Loucy (cell line): Measurements from ENCODE around the gene MARK3.

Experiments
- H2AFZ ChIP-seq: fragments of 200-600 bp; sonication (generic); 2 replicates; pipeline ENCODE4 v1.6.0; 2016; ENCODE audit warnings: antibody characterized with exemption, mild to moderate bottlenecking, low read length, moderate library complexity
- H3F3A ChIP-seq: fragments of 200-600 bp; 2 replicates; pipeline ENCODE4 v1.6.0; 2016; ENCODE audit warnings: antibody characterized with exemption, low read depth, mild to moderate bottlenecking
- H3K27me3 ChIP-seq: fragments of 200-600 bp; sonication (generic); 2 replicates; pipeline ENCODE4 v1.6.1; 2014; ENCODE audit warnings: low read length, mild to moderate bottlenecking; ENCODE audit not compliant: insufficient read depth, poor library complexity, severe bottlenecking
- H3K36me3 ChIP-seq: fragments of 200-600 bp; sonication (generic); 2 replicates; pipeline ENCODE4 v1.6.1; 2016; ENCODE audit warnings: low read length; ENCODE audit not compliant: insufficient read depth
- H3K4me1 ChIP-seq: fragments of 200-600 bp; sonication (generic); 2 replicates; pipeline ENCODE4 v1.5.1; 2014; ENCODE audit warnings: low read length, mild to moderate bottlenecking; ENCODE audit not compliant: insufficient read depth, poor library complexity, severe bottlenecking
- H3K4me2 ChIP-seq: fragments of 200-600 bp; sonication (generic); 2 replicates; pipeline ENCODE4 v1.6.0; 2014; ENCODE audit warnings: antibody characterized with exemption, low read length, low read depth, mild to moderate bottlenecking; ENCODE audit not compliant: poor library complexity, severe bottlenecking
- H3K4me3 ChIP-seq: fragments of 200-600 bp; sonication (generic); 2 replicates; pipeline ENCODE4 v1.5.1; 2014; ENCODE audit warnings: low read length, mild to moderate bottlenecking, mixed read lengths; ENCODE audit not compliant: poor library complexity, severe bottlenecking
- H3K79me2 ChIP-seq: fragments of 200-600 bp; sonication (generic); 2 replicates; pipeline ENCODE4 v1.6.1; 2014; ENCODE audit warnings: low read length; ENCODE audit not compliant: insufficient read depth
- H3K9ac ChIP-seq: fragments of 200-600 bp; sonication (generic); 2 replicates; pipeline ENCODE4 v1.6.0; 2014; ENCODE audit warnings: mild to moderate bottlenecking, low read depth, low read length, moderate library complexity; ENCODE audit not compliant: poor library complexity, severe bottlenecking
- H3K9me2 ChIP-seq: fragments of 200-600 bp; sonication (generic); replicated peaks from 2 replicates; pipeline ENCODE4 v1.6.1; 2016; ENCODE audit warnings: low read depth, low read length, mixed read lengths
- H3K9me3 ChIP-seq: fragments of 200-600 bp; sonication (generic); 2 replicates; pipeline ENCODE4 v1.6.1; 2014; ENCODE audit warnings: mild to moderate bottlenecking, antibody characterized with exemption, low read length, low read depth; ENCODE audit not compliant: insufficient read depth
- H4K20me1 ChIP-seq: fragments of 200-600 bp; sonication (generic); 2 replicates; pipeline ENCODE4 v1.6.0; 2014; ENCODE audit warnings: antibody characterized with exemption, low read length, mild to moderate bottlenecking; ENCODE audit not compliant: insufficient read depth, poor library complexity, severe bottlenecking
- CTCF ChIP-seq: fragments of 200-600 bp; sonication (generic); conservative IDR thresholded peaks from 2 replicates; pipeline ENCODE4 v1.5.1; 2014; ENCODE audit warnings: mild to moderate bottlenecking, antibody characterized with exemption, low read length
- EZH2phosphoT487 ChIP-seq: fragments of 200-600 bp; IDR thresholded peaks from 2 replicates; pipeline ENCODE4 v1.6.1; 2018; ENCODE audit warnings: antibody characterized with exemption, mild to moderate bottlenecking, moderate library complexity, borderline replicate concordance

Gene MARK3

GRCh38 chr14:103526914-103527248, 141.7 kb downstream of the MARK3 start:
- Histone ChIP-seq H2AFZ (no peak overlapping the region), H3K36me3 (no peaks in the 10 kb centered on the region), H3K4me2 (no peak overlapping the region), H4K20me1 (peaks cover 11% of the 10 kb centered on the region), H3K27me3 (no peaks in the 10 kb centered on the region), H3K4me3 (no peak overlapping the region), H3K9ac (no peak overlapping the region), H3K9me3 (no peaks in the 10 kb centered on the region), H3K9me2 (no peaks in the 10 kb centered on the region), H3K4me1 (peaks cover 13% of the 10 kb centered on the region), H3K79me2 (peaks cover 31% of the 10 kb centered on the region; the same call in 1 of the 2 replicates), H3F3A (no peaks in the 10 kb centered on the region)
- no peak for TF ChIP-seq CTCF
- no peak for TF ChIP-seq EZH2phosphoT487

DNA sequence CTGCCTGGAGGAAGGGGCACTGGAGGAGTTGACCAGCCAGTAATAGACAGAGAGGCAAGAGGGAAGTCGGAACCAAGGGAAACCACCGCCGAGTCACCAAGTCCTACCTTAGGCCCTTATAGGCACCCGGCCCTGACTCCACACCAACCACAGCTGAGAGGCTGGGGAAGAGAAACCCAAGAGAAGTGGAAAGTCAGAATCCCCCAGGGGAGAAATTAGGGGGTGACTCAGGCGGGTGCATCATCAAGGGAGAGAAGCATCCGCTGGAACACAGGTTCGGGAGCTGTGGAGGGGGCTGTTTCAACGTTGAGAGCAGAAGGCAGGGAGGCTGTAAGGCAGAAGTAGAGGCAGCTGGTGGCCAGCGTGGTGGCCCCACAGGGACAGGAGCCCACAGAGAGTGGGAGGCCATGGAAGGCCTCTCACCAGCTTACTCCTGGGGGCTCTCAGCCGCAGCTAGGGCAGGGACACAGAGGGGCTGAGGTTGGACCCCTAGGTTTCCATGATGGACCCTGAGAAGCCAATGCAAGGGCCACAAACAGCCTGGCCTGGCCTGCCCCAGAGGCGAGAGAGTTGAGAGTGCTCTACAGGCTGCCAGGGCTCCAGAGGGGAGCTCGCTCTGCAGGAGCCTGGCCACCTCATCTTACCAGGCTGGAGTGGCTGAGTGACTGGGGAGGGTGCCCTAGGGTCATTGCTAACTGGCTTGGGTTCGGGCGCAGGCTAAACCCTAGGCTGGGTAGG, 142.4 kb downstream of the MARK3 start:
- Histone ChIP-seq H3K4me3 (peak overlapping the region; percentile 90), H3K4me2 (peak overlapping the region; percentile 79), H3K27me3 (no peaks in the 10 kb centered on the region), H3K9me3 (no peaks in the 10 kb centered on the region), H3K9me2 (no peaks in the 10 kb centered on the region), H3K79me2 (peaks cover 31% of the 10 kb centered on the region; the same call in 1 of the 2 replicates), H3K36me3 (no peaks in the 10 kb centered on the region), H3F3A (no peaks in the 10 kb centered on the region), H3K9ac (peak overlapping the region; percentile 83), H4K20me1 (peaks cover 11% of the 10 kb centered on the region), H2AFZ (no peak overlapping the region), H3K4me1 (peaks cover 13% of the 10 kb centered on the region)
- no peak for TF ChIP-seq CTCF
- no peak for TF ChIP-seq EZH2phosphoT487

DNA sequence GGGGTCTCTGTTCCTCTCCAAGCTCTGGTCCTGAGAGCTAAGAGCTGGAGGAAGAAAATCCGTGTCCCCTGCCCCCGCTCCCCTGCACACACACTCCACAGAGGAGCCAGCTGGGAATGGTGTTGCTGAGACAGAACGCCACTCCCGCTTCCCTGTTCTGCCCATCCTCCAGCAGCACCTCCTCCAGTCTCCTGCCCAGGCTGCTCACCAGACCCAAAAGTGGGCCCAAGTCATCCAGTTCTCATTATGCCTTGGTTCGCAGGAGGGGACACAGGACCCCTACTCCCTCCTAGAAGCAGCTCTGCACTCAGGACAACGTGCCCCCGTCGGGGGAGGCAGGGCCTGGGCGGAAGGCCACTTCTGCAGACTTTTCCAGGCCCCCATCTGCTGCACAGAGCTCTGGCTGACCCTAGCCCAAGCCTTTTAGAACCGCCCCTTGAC, 143.0 kb downstream of the MARK3 start:
- Histone ChIP-seq H3K9me3 (no peaks in the 10 kb centered on the region), H4K20me1 (peaks cover 11% of the 10 kb centered on the region), H3K4me2 (peak overlapping the region; percentile 79), H3K9me2 (no peaks in the 10 kb centered on the region), H3K9ac (peak overlapping the region; percentile 83), H3K27me3 (no peaks in the 10 kb centered on the region), H3K79me2 (peaks cover 31% of the 10 kb centered on the region; the same call in 1 of the 2 replicates), H3K36me3 (no peaks in the 10 kb centered on the region), H3K4me3 (peak overlapping the region; percentile 90), H2AFZ (no peak overlapping the region; the same call in 1 of the 2 replicates), H3F3A (no peaks in the 10 kb centered on the region), H3K4me1 (peaks cover 13% of the 10 kb centered on the region)
- TF ChIP-seq CTCF (no peak), EZH2phosphoT487 (no peak)
